Breast epithelium (tissue), 4 donors: ENCODE measurements around the gene PVALEF. TPM values are rescaled to one million over a fixed set of nuclear protein-coding genes. Genes with fewer than 3 reads are reported as not detected.

Experiments used
- DNase-seq, 2 donors: peaks; one replicate each; pipeline ENCODE4 v3.0.0-alpha.2; 2019; ENCODE audit warnings: low spot score in 2 of 2
- H3K27ac ChIP-seq, 2 donors: fragments of 200-600 bp; sonication (generic) in 1 of 2; one replicate each; pipeline ENCODE4 v1.5.1; 2016 to 2019; ENCODE audit warnings: mild to moderate bottlenecking in 1 of 2
- H3K27me3 ChIP-seq, 2 donors: fragments of 200-600 bp; sonication (generic) in 1 of 2; one replicate each; pipeline versions ENCODE4 v1.5.1 to v1.6.0; 2017 to 2019; ENCODE audit warnings: control low read depth in 1 of 2, mild to moderate bottlenecking in 1 of 2
- H3K36me3 ChIP-seq: fragments of 200-600 bp; one replicate; pipeline ENCODE4 v1.5.1; 2019
- H3K4me1 ChIP-seq, 2 donors: fragments of 200-600 bp; sonication (generic); one replicate each; pipeline ENCODE4 v1.5.1; 2016 to 2019; ENCODE audit warnings: control low read depth in 1 of 2
- H3K4me3 ChIP-seq, 3 donors: fragments of 200-600 bp; sonication (generic); 1 replicate in 2 of 3; 2 replicates in 1 of 3; pipeline ENCODE4 v1.5.1; 2016 to 2019; ENCODE audit warnings: mild to moderate bottlenecking in 3 of 3, moderate library complexity in 2 of 3
- H3K9me3 ChIP-seq, 2 donors: fragments of 200-600 bp; sonication (generic) in 1 of 2; one replicate each; pipeline ENCODE4 v1.5.1; 2016 to 2019; ENCODE audit warnings: control low read depth in 1 of 2
- POLR2A ChIP-seq: fragments of 450-650 bp; IDR thresholded peaks from one replicate; pipeline ENCODE4 v1.6.1; 2016; ENCODE audit warnings: antibody characterized with exemption, mild to moderate bottlenecking, moderate library complexity
- POLR2AphosphoS5 ChIP-seq, 3 donors: sonication (generic); formaldehyde crosslinking; IDR thresholded peaks; one replicate each; pipeline ENCODE4 v1.6.1; 2017; ENCODE audit warnings: antibody characterized with exemption in 3 of 3
- intact Hi-C: fragments of 100-400 bp; cut with DNase I; formaldehyde crosslinking; loops from one replicate; pipeline ENCODE4 v1.15.1; 2023; ENCODE audit warnings: low total_unique reads
- total RNA-seq, 3 donors: library from RNA; depleted of rRNA; stranded (reverse); fragments of >200 nt; gene quantifications; one replicate each; pipeline ENCODE4 v1.1.0, GENCODE V29; 2016
- TF ChIP-seq, protein P1 (sequence below), 3 donors: fragments of 450-650 bp; IDR thresholded peaks; one replicate each; pipeline ENCODE4 v1.5.1; 2016 to 2017; ENCODE audit warnings: antibody characterized with exemption in 3 of 3, mild to moderate bottlenecking in 3 of 3, moderate library complexity in 3 of 3

The PVALEF gene
- total RNA-seq, 3 donors from 2014 or later = not detected

DNA sequence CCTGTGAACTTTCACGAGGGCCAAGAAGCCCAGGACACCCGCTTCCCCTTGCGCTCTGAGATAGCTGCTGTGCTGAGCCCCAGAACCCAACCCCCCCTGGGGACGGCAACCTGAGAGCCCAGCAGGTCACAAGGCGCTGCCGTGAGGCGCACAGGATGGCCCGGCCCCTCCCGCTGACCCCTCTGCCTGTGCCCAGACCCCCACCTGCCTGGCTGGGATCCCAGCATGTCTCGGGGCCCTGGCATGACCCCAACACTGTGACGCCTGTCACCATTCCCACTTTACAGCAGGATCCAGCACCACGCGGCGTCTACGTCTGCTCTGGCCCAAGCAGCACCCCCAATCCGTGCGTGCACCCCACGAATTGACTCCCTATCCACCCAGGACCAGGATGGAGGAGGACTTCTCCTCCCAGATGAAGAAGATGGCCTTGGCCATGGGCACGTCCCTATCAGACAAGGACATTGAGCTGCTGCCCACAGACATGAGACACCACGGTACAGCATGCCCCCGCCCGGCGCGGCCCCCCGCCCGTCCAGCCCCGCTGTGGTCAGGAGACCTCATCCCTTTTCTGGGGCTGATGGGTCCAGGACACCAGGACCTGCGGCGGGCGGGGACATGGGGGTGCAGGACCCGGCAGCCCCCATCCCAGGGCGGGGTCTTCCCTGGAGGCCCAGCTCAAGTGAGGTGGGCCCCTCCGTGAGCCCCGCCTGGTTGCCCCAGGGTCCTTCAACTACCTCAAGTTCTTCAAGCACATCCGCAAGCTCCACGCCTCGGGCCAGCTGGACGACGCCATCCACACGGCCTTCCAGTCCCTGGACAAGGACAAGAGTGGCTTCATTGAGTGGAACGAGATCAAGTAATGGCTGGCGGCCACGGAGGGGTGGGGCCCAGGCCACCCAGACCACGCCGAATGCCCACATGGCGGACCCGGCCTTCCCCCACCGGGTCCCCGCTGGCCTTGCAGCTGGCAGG lies 15.8 kb downstream of the PVALEF start:
- Histone ChIP-seq H3K36me3 (no peaks in the 10 kb centered on the region), H3K9me3 (peaks cover 0 to 3% of the 10 kb centered on the region in 2 donors), H3K4me1 (no peaks in the 10 kb centered on the region), H3K4me3 (no peak overlapping the region), H3K27me3 (peaks cover 0 to 9% of the 10 kb centered on the region in 2 donors), H3K27ac (no peak overlapping the region)
- DNase-seq = no peak
- intact Hi-C loops = loop anchor here (5.0 kb wide), 1 partner anchor 1969 kb away; no protein-coding TSS in a partner anchor
- TF ChIP-seq POLR2AphosphoS5 (IDR thresholded peaks at IDR 0.05) (no peak), POLR2A (no peak)
- TF ChIP-seq, protein P1, sequence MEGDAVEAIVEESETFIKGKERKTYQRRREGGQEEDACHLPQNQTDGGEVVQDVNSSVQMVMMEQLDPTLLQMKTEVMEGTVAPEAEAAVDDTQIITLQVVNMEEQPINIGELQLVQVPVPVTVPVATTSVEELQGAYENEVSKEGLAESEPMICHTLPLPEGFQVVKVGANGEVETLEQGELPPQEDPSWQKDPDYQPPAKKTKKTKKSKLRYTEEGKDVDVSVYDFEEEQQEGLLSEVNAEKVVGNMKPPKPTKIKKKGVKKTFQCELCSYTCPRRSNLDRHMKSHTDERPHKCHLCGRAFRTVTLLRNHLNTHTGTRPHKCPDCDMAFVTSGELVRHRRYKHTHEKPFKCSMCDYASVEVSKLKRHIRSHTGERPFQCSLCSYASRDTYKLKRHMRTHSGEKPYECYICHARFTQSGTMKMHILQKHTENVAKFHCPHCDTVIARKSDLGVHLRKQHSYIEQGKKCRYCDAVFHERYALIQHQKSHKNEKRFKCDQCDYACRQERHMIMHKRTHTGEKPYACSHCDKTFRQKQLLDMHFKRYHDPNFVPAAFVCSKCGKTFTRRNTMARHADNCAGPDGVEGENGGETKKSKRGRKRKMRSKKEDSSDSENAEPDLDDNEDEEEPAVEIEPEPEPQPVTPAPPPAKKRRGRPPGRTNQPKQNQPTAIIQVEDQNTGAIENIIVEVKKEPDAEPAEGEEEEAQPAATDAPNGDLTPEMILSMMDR (IDR thresholded peaks at IDR 0.05) = no peak

DNA sequence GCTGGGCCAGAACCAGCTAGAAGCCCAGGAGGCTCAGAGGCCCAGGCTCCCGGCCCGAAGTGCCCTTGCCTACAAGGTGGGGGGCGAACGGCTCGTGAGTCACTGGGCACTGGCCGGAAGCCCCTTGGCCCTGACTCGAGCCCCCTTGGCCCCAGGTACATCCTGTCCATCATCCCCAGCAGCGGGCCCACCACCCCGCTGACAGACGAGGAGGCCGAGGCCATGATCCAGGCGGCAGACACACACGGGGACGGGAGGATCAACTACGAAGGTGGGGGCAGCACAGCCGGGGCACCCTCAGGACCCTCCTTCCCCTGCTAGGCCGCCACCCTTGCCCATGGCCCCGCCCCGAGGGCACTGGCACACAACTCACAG lies 16.5 kb downstream of the PVALEF start:
- no peak overlapping the region for H3K4me3 ChIP-seq
- intact Hi-C loops = loop anchor here (5.0 kb wide), 1 partner anchor 1969 kb away; no protein-coding TSS in a partner anchor
- H3K9me3 ChIP-seq = peaks cover 0 to 3% of the 10 kb centered on the region in 2 donors
- no peak for TF ChIP-seq POLR2A
- TF ChIP-seq, protein P1 (IDR thresholded peaks at IDR 0.05) = no peak
- no peak for TF ChIP-seq POLR2AphosphoS5 (IDR thresholded peaks at IDR 0.05)
- H3K27ac ChIP-seq = no peak overlapping the region
- no peak for DNase-seq
- no peaks in the 10 kb centered on the region for H3K4me1 ChIP-seq
- H3K27me3 ChIP-seq = peaks cover 0 to 9% of the 10 kb centered on the region in 2 donors
- no peaks in the 10 kb centered on the region for H3K36me3 ChIP-seq

DNA sequence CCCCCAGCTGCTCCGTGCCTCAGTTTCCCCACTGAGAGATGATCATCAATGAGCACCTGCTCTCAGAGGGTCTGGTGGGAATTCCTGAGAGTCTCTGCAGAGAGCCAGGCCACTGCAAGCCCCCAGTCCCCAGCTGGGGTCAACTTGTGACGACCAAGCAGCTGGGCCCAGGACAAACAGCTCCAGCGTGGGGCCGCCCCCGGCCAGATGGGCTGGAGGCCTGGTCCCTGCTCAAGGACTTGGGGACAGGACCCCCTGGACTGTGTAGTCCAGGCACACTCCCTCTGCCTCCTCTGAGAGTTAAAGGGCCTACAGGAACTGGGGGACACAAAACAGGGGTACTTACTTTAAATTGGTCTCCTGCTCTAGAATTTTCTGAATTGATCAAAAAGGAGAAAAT lies 17.3 kb downstream of the PVALEF start:
- Histone ChIP-seq H3K27ac (no peak overlapping the region), H3K9me3 (peaks cover 0 to 3% of the 10 kb centered on the region in 2 donors), H3K4me1 (no peaks in the 10 kb centered on the region), H3K4me3 (no peak overlapping the region), H3K36me3 (no peaks in the 10 kb centered on the region), H3K27me3 (peaks cover 0 to 9% of the 10 kb centered on the region in 2 donors)
- TF ChIP-seq, protein P1 (IDR thresholded peaks at IDR 0.05) = no peak
- intact Hi-C loops = loop anchor here (5.0 kb wide), 1 partner anchor 1970 kb away; no protein-coding TSS in a partner anchor
- DNase-seq = no peak

DNA sequence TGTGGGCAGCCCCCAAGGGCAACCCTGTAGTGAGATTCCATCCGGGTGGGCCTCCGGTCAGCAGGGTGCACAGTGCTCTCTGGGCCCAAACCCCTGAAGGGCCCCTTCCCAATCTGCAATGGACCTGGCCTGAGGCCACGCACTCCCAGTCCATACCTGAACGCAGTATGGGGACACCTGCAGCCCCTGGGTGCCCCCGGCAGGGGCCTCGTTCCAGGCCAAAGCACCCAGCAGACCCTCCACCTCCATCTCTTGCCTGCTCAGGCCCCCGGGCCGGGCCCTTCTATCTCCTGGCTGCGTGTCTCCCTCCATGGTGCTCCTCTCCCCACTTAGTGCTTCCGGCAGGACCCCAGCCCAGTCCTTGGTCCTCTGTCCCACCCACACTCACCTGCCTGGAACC lies 18.0 kb downstream of the PVALEF start:
- Histone ChIP-seq H3K36me3 (no peaks in the 10 kb centered on the region), H3K27ac (no peak overlapping the region), H3K4me1 (no peaks in the 10 kb centered on the region), H3K9me3 (peaks cover 0 to 3% of the 10 kb centered on the region in 2 donors), H3K4me3 (no peak overlapping the region), H3K27me3 (peaks cover 0 to 9% of the 10 kb centered on the region in 2 donors)
- TF ChIP-seq POLR2A = no peak
- TF ChIP-seq, protein P1 (IDR thresholded peaks at IDR 0.05) = no peak
- no peak for TF ChIP-seq POLR2AphosphoS5 (IDR thresholded peaks at IDR 0.05)
- intact Hi-C loops = loop anchor here (5.0 kb wide), 1 partner anchor 1971 kb away; no protein-coding TSS in a partner anchor
- DNase-seq = no peak

DNA sequence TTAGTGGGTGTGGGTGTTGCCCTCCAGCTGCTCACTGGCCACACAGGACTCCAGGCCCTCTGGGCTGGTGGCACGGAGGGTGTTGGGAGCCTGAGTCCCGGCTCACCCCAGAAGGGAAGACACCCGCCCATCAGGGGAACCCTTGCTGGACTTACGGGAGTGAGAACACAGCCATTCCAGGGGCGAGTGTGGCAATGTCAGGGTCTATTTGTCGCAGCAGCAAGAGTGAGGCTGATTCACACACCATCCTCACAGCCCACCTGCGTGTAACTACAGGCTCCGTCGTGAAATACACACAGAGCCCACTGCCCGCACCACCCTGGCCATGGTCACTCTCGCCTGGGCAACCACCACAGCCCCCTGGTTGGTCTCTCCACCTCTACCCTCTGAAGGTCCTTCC lies 18.5 kb downstream of the PVALEF start:
- Histone ChIP-seq H3K36me3 (no peaks in the 10 kb centered on the region), H3K4me1 (no peaks in the 10 kb centered on the region), H3K27me3 (peaks cover 0 to 9% of the 10 kb centered on the region in 2 donors), H3K4me3 (no peak overlapping the region), H3K27ac (no peak overlapping the region), H3K9me3 (peaks cover 0 to 3% of the 10 kb centered on the region in 2 donors)
- intact Hi-C loops = loop anchor here (5.0 kb wide), 1 partner anchor 1972 kb away; no protein-coding TSS in a partner anchor
- no peak for DNase-seq
- TF ChIP-seq, protein P1 (IDR thresholded peaks at IDR 0.05) = no peak
- TF ChIP-seq POLR2A (no peak), POLR2AphosphoS5 (IDR thresholded peaks at IDR 0.05) (no peak)
